HepG2 (cell line): ENCODE measurements around the gene VAPA.

ENCODE experiments used
- EZH2 ChIP-seq: conservative IDR thresholded peaks from 2 replicates; pipeline ENCODE4 v1.6.1; 2012; ENCODE audit warnings: mild to moderate bottlenecking, low read depth, low read length, moderate library complexity
- NFKB2 ChIP-seq: sonication (generic); formaldehyde crosslinking; IDR thresholded peaks from 2 replicates; pipeline ENCODE4 v1.4.0; 2020; ENCODE audit warnings: missing genetic modification reagents, borderline replicate concordance
- SIN3A ChIP-seq: IDR thresholded peaks from 2 replicates; pipeline ENCODE4 v1.6.1; 2011; ENCODE audit warnings: low read depth, mild to moderate bottlenecking, control low read depth, low read length, borderline replicate concordance
- ZNF138 ChIP-seq: sonication (generic); formaldehyde crosslinking; IDR thresholded peaks from 2 replicates; pipeline ENCODE4 v1.5.0; 2020; ENCODE audit warnings: mild to moderate bottlenecking, low read depth, missing genetic modification reagents
- ZNF160 ChIP-seq: sonication (generic); formaldehyde crosslinking; IDR thresholded peaks from 2 replicates; pipeline ENCODE4 v1.8.0; 2022; ENCODE audit warnings: mild to moderate bottlenecking, inconsistent platforms, missing genetic modification reagents
- ZNF558 ChIP-seq: sonication (generic); formaldehyde crosslinking; IDR thresholded peaks from 2 replicates; pipeline ENCODE4 v1.9.0; 2022; ENCODE audit warnings: mild to moderate bottlenecking, missing genetic modification reagents, borderline replicate concordance
- ZNF780A ChIP-seq: sonication (generic); formaldehyde crosslinking; IDR thresholded peaks from 2 replicates; pipeline ENCODE4 v1.8.0; 2022; ENCODE audit warnings: mild to moderate bottlenecking, missing genetic modification reagents, moderate library complexity
- TF ChIP-seq, protein P1 (sequence below): sonication (generic); formaldehyde crosslinking; IDR thresholded peaks from 2 replicates; pipeline ENCODE4 v1.4.0; 2020; ENCODE audit warnings: mild to moderate bottlenecking, low read depth, missing genetic modification reagents
- TF ChIP-seq, protein P2 (sequence below): sonication (generic); formaldehyde crosslinking; IDR thresholded peaks from 2 replicates; pipeline ENCODE4 v1.4.0; 2020; ENCODE audit warnings: low read depth, mild to moderate bottlenecking, missing genetic modification reagents

DNA sequence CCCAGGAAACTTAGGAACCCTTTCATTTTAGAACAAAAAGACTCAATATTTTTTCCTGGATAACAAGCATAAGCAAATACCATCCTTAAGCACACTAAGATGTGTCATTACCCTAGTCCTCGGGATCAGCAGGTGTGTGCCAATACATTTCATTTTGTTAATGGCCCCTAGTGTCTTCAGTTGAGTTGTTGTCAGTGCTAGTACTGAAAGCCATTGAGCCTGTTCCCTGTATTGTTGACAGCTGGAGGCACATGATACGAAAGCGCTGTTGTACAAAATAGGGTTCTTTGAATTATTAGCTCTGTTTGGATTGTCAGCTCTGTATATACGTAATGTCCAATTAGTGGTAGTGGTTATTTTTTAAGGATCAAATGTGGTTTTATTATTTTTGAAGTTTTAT, 29.5 kb downstream of the VAPA start:
- TF ChIP-seq ZNF780A (CRISPR knock-in tag) (no peak), SIN3A (no peak), NFKB2 (CRISPR knock-in tag) (no peak), EZH2 (no peak), ZNF558 (CRISPR knock-in tag) (no peak), ZNF138 (no peak), ZNF160 (CRISPR knock-in tag) (no peak)
- TF ChIP-seq, protein P1, sequence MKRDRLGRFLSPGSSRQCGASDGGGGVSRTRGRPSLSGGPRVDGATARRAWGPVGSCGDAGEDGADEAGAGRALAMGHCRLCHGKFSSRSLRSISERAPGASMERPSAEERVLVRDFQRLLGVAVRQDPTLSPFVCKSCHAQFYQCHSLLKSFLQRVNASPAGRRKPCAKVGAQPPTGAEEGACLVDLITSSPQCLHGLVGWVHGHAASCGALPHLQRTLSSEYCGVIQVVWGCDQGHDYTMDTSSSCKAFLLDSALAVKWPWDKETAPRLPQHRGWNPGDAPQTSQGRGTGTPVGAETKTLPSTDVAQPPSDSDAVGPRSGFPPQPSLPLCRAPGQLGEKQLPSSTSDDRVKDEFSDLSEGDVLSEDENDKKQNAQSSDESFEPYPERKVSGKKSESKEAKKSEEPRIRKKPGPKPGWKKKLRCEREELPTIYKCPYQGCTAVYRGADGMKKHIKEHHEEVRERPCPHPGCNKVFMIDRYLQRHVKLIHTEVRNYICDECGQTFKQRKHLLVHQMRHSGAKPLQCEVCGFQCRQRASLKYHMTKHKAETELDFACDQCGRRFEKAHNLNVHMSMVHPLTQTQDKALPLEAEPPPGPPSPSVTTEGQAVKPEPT (CRISPR knock-in tag): no peak
- TF ChIP-seq, protein P2, sequence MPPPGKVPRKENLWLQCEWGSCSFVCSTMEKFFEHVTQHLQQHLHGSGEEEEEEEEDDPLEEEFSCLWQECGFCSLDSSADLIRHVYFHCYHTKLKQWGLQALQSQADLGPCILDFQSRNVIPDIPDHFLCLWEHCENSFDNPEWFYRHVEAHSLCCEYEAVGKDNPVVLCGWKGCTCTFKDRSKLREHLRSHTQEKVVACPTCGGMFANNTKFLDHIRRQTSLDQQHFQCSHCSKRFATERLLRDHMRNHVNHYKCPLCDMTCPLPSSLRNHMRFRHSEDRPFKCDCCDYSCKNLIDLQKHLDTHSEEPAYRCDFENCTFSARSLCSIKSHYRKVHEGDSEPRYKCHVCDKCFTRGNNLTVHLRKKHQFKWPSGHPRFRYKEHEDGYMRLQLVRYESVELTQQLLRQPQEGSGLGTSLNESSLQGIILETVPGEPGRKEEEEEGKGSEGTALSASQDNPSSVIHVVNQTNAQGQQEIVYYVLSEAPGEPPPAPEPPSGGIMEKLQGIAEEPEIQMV (CRISPR knock-in tag): no peak
